ENCODE data around the gene DENND2A.
"Not testable (repeated sequence)": the region's sequence is repeated elsewhere in the genome, so short reads cannot be mapped to it uniquely, and the experiment has no call there.

The DENND2A gene

DNA sequence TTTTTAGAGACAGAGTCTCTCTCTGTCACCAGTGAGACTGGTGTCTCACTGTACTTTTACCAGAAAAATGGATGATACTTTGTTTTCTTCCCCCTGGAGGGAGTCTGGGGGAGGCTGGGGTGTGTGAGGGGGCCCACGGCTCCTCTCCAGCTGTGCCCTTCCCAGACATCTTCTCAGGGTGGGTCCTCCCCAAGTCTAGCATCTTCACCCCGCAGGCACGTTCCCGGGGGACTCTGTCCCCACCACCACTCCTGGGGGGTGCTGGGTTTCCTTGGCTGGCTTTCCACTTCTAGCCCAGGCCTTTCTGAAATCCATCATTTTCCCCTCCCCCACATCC is 99.5 kb downstream of the DENND2A start:
- no peak for DNase-seq

DNA sequence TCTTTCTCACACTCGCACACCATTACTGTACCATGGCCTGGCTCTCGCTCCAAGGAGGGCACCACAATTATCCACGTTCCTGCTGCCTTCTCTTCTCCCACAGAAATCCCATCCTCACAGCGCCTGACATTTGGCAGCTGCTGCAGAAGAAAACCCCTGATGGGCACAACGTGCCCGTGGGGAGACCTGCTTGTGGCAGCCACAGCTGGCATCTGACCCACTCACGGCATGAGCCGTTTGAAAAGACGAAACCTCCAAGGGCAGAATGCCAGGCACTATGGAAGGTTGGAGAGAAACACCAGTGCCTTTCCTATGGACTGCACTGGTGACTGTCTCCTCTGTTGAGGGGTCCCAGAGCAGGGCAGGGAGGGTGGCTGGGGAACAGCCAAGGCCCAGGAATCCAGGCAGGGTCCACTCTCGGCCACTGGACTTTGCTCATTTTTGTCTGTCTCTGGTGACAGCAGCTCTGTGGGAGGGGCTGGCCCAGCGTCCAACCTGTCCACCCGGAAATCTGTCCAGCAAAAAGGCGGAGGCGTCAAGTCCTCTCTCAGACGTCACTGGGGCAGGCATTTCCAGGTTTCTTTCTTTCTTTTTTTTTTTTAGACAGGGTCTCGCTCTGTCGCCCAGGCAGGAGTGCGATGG is 100.4 kb downstream of the DENND2A start:
- DNase-seq = no peak

DNA sequence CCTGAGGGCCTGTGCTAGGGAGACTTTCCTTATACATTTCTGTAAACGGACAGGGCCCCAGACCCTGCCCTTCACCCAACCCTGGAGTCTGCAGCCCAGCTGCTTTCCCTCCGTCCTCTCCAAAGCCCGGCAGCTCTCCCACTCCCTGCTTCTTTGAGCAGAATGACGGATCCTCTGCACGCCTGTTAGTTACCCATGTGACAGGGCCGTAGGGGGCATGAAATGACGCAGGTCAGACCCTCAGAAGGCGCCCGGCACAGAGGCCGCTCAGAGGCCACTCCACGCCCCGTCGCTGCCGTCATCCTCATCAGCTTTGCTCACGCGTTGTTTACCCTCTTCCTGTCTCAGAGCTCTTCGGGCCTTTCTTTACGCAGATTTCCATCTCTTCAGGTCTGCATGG is 101.2 kb downstream of the DENND2A start:
- no peak for DNase-seq

DNA sequence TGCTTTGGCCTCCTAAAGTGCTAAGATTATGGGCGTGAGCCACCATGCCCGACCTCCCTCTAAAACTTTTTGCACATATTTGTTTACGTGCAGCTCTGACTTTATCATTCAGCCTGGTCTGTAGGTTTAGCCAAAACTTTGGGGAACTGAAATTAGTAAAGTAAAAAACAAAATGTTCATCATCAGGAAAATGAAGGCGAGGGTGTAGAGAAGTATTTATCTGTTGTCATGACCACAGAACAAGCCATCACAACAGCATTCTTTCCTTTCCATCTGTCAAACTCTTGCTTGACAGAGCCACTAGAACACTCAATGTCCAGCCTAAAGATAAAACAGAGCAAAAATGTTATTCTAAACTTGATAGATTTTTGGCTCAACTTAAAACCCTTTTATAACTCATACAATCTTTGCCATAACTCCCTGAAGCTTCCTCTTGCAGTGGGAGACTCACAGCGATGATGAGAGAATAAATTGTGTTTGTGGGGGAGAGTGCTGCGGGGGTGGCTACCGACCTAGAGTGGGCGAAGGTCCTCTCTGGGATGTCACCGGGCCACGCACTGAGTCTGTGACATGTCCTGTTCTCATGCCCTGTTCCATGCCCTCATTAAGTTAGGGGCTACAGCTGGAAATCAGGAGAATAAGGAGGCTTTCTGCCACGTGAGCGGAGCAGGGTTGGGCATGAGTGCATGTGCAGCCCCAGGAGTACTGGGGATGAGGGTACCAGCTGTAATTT is 102.7 kb downstream of the DENND2A start:
- no peak for DNase-seq

DNA sequence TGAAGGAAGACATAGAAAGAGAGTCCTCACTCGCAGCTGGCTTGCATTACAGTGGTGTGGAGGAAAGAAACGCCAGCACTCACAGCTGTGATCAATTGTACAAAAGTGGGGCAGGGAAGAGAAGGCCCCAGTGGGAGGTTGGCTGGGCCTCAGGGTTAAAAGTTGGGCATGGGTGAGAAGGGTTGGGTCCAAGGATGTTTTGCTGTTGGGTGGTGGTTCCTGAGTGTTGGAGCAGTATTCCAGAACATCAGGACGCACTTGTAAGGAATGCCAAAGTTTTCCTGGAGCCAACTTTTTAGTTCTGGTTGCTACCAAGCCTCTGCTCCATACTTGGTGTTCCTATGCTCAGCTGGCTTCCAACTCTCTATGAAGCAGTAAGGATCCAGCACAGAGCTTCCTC is 105.9 kb downstream of the DENND2A start:
- no peak for DNase-seq

DNA sequence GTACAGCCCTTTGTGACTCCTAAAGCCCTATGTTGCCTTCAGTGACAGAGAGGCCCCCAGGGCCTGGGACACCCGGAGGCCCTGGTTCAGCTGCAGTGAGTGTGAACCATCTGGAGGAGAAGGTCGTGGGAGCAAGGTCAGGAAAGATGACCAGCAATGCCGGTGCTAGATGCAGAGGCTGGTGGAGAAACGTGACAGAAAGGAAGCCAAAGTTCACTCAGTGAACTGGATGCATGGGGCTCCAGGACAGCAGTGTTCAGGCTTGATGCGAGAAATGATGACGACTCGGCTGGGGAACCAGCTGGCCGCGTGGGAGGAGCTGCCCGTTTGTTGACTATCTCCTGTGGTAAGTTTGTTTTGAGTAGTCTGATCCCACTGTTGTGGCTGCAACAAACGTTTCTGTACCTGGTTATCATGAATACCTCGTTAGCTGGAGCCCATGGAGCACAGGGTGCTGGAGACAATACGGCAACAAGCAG is 107.2 kb downstream of the DENND2A start:
- no peak for DNase-seq

DNA sequence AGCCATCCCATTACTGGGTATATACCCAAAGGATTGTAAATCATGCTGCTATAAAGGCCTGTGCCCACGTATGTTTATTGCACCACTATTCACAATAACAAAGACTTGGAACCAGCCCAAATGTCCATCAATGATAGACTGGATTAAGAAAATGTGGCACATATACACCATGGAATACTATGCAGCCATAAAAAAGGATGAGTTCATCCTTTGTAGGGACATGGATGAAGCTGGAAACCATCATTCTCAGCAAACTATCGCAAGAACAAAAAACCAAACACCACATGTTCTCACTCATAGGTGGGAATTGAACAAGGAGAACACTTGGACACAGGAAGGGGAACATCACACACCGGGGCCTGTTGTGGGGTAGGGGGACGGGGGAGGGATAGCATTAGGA is 111.2 kb downstream of the DENND2A start:
- DNase-seq = not testable (repeated sequence)

DNA sequence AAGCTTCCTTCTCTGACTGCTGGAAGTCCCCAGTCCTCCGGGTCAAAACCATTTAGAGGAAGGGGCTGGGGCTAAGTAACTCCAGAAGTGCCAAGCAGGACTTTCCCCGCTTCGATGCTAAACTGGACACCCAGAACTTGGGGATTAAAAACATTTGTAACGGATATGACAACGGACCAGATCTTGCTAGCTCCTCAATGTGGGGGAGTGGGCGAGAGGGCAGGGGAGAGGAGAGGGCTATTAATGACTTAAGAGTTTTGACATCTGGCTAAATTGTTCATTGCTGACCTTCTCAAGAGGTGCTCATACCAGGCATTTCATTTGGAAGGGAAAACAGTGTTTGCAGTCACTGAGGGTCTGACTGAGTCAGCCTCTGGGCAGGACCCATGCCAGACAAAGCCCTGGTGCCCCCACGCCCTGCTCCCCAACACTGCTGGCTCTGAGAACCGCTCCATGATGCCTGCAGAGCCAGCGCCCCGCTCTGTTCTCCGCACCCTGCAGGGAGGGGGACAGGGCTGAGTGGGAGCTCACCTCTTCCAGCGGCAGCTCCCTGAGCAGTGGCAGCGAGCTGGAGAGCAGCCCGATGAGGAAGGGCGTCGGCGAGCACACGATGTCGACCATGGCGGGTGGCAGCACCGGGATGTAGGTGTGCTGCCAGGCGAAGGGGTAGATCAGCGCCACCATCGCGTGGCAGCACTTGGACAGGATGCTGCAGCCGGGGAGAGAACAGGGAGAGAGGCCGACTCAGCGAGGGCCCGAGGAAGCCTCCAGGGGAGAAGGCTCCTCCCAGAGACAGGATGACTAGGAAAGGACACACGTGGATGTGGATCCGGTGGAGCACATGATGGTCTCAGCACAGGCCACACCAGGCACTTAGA is 113.6 kb downstream of the DENND2A start:
- DNase-seq = no peak

DNA sequence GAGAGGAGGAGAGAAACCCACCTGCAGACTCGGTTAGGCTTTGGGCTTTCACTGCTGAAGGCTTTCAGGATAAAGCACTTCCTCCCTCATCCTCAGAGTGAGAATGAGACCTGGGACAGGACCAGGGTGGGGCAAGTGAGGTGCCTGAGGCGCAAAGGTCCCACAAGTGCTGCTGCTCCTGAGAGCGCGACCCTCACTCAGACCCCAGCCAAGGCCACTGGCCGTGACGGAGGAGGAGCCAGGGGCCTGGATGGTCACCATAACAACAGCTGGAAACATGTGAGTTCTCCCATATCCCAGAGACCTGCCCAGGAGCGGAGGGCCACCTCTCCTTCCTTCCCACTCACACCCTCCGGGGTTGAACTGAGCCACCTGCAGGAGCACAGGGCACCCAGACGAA is 114.4 kb downstream of the DENND2A start:
- peak; percentile 17 for DNase-seq

DNA sequence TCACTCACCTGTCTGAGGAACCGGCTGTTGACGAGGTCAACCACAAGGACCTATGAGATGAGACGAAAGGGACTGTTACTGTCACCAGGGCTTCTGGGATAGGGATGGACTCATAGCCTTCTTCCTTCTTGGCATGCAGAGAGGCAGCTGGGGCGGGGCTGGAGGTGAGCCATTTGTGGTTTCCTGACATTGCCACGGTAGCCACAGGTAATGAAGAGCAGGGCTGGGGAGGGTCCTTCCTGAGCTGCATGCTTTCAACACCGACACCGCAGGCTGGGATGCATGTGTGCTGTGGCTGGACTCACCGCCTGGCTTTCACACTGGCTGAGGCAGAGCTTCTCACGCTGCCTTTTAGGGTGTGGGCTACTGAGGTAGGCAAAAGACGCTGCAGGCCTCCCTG is 114.9 kb downstream of the DENND2A start:
- DNase-seq = peak; percentile 34

DNA sequence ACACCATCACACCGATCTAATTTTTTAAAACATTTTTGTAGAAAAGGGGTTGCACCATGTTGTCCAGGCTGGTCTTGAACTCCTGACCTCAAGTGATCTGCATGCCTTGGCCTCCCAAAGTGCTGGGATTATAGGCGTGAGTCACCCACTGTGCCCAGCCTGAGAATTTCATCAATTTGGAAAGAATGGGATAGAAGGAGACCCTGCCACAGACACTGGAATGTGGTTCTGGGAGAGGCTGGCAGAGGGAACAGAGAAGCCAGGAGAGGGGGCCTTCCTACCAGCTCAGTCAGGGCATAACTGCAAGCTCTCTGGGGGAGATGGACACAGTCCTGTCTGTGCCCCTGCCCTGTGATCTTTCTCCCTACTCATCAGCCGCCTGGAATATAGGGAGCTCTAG is 119.2 kb downstream of the DENND2A start:
- DNase-seq = no peak

DNA sequence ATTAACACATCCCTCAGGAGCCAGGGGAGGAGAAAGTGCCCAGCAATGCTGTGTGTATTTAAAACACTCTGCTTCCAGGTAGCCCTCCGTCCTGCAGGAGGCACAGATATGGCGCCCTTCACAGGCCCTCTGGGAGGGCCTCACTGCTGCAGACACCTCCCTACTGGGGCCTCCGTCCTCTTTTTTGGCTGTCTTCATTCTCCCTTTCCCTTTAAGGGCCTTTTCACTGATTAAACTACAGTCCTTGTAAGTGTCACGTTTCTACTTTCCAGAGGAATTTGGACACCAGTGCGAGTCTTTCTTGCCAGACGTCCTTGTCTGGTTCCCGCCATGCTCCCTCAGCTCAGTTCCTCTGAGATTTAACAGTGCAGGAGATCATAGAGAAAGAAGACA is 121.6 kb downstream of the DENND2A start:
- no peak for DNase-seq

DNA sequence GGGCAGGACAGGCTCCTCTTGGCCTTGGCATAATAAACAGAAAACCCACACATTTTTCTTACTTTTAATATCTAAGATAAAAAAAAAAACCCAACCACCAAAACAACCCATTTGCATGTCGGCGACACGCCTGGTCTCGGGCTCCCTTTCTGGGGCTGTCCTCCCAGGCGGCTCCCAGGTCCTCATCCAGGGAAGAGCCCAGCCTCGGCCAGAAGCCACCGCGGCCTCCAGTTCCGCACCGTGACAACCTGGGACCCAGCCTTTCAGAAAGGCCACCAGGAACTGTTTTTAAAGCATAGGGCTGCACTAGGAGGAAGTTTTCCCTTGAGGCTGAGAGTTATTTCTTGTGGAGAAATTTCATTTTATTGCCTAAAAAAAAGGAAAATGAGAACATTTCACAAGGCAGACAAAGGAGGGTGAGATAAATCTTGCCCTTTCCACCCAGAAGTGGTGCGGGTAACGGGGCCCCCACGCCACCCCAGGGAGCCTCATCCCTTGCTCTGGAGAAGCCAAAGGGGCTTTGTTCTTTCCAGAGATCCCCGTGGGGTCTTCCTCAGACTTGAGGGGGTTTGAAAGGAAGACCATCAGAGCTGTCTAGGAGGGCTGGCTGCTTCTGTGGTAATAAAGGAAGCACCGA is 122.1 kb downstream of the DENND2A start:
- no peak for DNase-seq

DNA sequence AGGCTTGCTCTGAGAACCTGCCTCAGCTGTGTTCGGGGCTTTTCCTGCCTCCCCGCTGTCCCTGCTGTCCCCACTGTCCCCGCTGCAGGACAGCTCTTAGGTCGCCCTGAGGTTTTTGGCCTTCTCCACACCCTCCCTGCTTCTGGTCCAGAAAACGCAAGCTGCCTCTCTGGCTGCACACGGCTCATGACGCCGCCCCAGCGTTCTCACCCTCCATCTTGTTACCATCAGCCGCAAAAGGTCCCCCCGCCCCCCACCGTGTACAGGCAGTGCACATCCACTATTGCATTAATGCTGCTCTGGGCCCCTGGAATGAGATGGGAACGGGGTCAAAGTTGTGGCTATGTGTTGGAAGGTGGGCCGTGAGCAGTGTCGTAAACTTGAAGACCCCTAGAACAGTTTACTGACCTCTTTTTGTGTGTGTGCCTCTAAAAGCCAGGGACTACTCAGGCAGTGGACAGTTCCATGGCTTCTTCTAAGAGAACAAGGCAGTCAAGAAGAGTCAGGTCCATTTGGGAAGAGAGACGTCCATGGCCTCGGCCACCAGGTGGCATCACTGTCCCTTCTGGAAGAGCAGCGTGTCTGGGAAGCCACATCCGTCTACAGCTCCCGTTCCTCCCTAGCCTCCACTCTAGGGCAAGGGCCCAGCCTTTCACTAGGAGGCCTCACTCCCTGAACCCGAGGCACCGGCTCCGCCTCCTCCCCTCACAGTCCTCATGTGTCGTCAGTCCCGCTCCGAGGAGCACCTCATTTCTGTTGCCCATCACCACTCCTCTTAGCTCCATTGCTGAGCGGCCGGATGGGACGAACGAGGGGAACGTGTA is 122.9 kb downstream of the DENND2A start:
- DNase-seq = peak; percentile 67

DNA sequence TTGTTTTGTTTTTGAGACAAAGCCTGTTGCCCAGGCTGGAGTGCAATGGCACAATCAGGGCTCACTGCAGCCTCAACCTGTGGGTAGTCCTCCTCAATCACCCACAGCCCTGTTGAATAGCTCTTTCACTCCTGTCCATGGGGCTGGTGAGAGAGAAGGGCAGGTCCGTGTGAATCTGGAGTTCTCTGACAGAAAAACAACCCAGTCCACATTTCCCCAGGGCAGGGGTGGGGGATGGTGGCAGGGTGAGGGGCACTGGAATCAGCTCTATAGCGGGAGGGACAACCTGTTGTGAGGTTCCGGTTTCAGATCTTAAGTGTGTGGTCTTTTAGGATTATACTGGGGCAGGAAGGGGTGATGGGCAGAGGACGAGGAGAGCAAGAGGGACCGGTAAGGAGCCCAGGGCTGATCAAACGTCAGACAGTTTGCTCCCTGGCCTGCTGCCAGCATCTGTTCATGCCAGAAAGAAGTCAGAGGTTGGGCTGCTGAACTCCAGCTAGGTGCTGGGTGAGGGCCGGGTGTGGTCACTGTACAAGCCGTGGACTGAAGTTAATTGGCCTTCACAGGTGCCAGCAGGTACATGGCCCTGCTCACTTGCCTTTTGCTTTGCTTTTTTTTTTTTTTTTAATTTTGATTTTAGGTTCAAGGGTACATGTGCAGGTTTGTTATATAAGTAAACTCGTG is 128.2 kb downstream of the DENND2A start:
- no peak for DNase-seq

DNA sequence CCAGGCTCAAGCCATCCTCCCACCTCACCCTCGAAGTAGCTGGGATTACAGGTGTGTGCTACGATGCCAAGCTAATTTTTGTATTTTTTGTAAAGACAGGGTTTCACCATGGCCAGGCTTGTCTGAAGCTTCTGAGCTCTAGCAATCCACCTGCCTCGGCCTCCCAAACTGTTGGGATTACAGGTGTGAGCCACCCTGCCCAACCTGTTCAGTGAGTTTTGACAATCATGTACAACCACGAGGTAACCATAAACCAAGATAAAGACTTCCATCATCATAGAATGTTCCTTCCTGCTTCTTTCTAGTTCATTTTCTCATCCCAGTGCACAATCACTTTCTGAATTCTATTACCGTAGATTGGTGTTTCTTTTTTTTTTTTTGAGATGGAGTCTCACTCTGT is 130.8 kb downstream of the DENND2A start:
- no peak for DNase-seq

DNA sequence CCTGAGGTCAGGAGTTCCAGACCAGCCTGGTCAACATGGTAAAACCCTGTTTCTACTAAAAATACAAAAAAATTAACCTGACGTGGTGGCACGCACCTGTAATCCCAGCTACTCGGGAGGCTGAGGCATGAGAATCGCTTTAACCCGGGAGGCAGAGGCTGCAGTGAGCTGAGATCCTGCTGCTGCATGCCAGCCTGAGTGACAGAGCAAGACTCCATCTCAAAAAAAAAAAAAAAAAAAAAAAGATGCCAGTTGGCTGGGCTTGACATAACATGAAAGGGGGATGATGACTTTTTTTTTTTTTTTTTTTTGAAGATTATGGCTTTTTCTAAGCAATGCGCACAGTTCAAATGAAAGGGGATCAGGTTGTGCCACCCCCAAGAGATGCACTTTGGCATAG is 133.1 kb downstream of the DENND2A start:
- not testable (repeated sequence) for DNase-seq

DNA sequence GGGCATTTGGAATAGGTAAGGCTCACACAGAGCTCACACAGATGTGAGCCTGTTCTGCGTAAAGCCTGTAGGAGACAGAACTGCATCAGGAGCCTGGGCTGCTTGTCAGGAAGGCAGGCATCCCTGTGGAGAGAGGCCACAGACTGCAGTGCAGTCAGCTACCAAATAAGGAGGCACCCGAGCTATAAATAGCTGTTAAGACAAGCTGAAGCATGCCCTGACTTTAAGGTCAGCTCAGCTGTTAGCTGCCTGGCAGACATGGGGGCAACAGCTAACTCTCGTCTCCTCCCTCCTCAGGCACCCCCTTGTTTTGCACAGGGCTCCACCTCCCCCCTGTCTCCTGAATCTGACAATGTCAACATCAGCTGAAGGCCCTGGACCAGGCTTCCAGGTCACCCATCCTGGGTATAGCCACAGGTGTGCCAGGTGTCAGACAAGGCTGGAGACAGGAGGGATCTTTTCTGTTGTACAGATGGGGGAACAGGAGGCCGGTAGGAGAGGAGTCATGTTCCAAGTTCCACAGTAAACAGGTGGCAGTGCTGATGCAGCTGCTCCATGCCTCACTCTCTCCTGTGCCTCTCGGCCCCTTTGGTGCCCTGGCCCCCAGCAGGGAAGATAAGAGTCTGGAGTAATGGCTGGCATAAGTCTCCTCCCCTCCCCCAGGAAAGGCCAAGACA is 133.7 kb downstream of the DENND2A start:
- DNase-seq = no peak

DNA sequence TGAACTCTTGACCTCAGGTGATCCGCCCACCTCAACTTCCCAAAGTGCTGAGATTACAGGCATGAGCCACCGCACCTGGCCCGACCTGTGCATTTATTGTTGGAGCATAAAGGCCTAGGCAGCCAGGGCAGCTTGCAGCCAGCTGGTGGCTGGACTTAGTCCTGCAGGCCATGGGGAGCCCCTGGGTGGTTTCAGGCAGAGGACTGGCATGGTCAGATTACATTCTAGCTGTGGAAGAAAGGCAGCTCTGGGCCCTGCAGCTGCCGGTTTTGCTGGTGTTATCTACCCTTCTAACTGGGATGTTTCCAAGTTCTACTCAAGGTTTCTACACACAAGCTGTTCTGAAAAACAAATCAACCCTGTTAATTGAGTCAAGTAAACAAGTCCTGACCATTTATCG is 138.6 kb downstream of the DENND2A start:
- no peak for DNase-seq

DNA sequence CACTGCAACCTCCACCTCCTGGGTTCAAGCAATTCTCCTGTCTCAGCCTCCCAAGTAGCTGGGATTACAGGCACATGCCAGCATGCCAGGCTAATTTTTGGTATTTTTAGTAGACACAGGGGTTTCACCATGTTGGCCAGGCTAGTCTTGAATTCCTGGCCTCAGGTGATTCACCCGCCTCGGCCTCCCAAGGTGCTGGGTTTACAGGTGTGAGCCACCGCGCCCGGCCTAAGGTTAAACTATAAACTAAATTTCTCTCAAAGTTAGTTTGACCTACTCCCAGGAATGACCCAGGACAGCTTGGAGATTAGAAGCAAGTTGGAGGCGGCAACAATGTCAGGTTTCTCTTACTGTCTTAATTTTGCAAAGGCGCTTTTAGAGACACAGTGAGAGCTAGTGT is 142.8 kb downstream of the DENND2A start:
- not testable (repeated sequence) for DNase-seq

DNA sequence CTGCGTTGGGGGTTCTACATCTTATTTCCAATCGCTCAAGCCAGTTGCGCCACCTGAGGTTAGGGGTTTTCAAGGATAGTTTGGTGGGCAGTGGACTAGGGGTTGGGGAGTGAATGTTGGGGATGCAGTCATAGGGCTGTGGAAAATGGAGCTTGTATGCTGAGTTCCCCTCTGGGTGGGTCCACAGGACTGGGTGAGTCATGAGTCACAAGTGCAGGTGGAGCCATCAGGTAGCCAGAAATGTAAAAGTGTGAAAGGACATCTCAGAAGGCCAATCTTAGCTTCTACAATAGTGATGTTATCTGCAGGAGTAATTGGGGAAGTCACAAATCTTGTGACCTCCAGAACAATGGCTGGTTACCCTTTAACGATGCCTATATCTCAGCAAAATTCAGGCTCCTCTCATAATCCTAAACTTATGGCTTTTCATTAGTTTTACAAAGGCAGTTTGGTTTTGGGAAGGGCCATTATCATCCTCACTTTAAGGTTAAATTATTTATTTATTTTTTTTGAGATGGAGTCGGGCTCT is 143.3 kb downstream of the DENND2A start:
- DNase-seq = no peak
